MM.1S (cell line): ENCODE data around the gene SPRR2A.

Experiments
- DNase-seq: peaks from one replicate; pipeline ENCODE4 v3.0.0-alpha.2; 2015
- H2AFZ ChIP-seq: fragments of 300-600 bp; sonication (generic); 2 replicates; pipeline ENCODE4 v1.6.0; 2016; ENCODE audit warnings: antibody characterized with exemption, low read length
- H3F3A ChIP-seq: fragments of 300-600 bp; sonication (generic); 2 replicates; pipeline ENCODE4 v1.6.1; 2016; ENCODE audit warnings: mild to moderate bottlenecking, antibody characterized with exemption, low read length, moderate library complexity, mixed read lengths; ENCODE audit not compliant: insufficient read depth
- H3K27ac ChIP-seq: fragments of 300-600 bp; sonication (generic); 2 replicates; pipeline ENCODE4 v1.5.1; 2016; ENCODE audit warnings: mild to moderate bottlenecking, low read length
- H3K27me3 ChIP-seq: fragments of 300-600 bp; sonication (generic); replicated peaks from 2 replicates; pipeline ENCODE4 v1.6.0; 2016; ENCODE audit warnings: low read length; ENCODE audit not compliant: insufficient read depth
- H3K36me3 ChIP-seq: fragments of 300-600 bp; sonication (generic); replicated peaks from 2 replicates; pipeline ENCODE4 v1.6.1; 2016; ENCODE audit warnings: mild to moderate bottlenecking, low read length, mixed read lengths; ENCODE audit not compliant: insufficient read depth
- H3K4me1 ChIP-seq: fragments of 300-600 bp; sonication (generic); 2 replicates; pipeline ENCODE4 v1.6.1; 2016; ENCODE audit warnings: low read length, mixed read lengths
- H3K4me2 ChIP-seq: fragments of 300-600 bp; sonication (generic); 2 replicates; pipeline ENCODE4 v1.6.0; 2016; ENCODE audit warnings: low read depth, low read length
- H3K4me3 ChIP-seq: fragments of 300-600 bp; sonication (generic); 2 replicates; pipeline ENCODE4 v1.5.1; 2016; ENCODE audit warnings: low read length, mixed read lengths
- H3K79me2 ChIP-seq: fragments of 300-600 bp; sonication (generic); 2 replicates; pipeline ENCODE4 v1.6.1; 2016; ENCODE audit warnings: mixed run types, low read length, mixed read lengths
- H3K9ac ChIP-seq: fragments of 300-600 bp; sonication (generic); 2 replicates; pipeline ENCODE4 v1.6.1; 2016; ENCODE audit warnings: low read length, mixed read lengths
- H3K9me2 ChIP-seq: fragments of 300-600 bp; sonication (generic); replicated peaks from 2 replicates; pipeline ENCODE4 v1.6.1; 2016; ENCODE audit warnings: mild to moderate bottlenecking, low read length, mixed read lengths; ENCODE audit not compliant: insufficient read depth
- H3K9me3 ChIP-seq: fragments of 300-600 bp; sonication (generic); replicated peaks from 2 replicates; pipeline ENCODE4 v1.6.1; 2016; ENCODE audit warnings: mild to moderate bottlenecking, low read length, mixed read lengths; ENCODE audit not compliant: insufficient read depth
- H4K20me1 ChIP-seq: fragments of 300-600 bp; sonication (generic); 2 replicates; pipeline ENCODE4 v1.6.1; 2016; ENCODE audit warnings: mild to moderate bottlenecking, low read length, moderate library complexity, mixed read lengths; ENCODE audit not compliant: insufficient read depth
- EZH2 ChIP-seq: fragments of 300-600 bp; sonication (generic); optimal IDR thresholded peaks from 2 replicates; pipeline ENCODE3; 2017; ENCODE audit warnings: low read depth, mild to moderate bottlenecking, antibody characterized with exemption, low read length, mixed read lengths
- EZH2phosphoT487 ChIP-seq: fragments of 300-600 bp; sonication (generic); IDR thresholded peaks from 2 replicates; pipeline ENCODE4 v1.6.1; 2018; ENCODE audit warnings: antibody characterized with exemption, low read length
- TF ChIP-seq, protein P1 (sequence below): fragments of 300-600 bp; sonication (generic); IDR thresholded peaks from 2 replicates; pipeline ENCODE4 v1.5.1; 2016; ENCODE audit warnings: antibody characterized with exemption, low read length, mixed read lengths

SPRR2A gene

DNA sequence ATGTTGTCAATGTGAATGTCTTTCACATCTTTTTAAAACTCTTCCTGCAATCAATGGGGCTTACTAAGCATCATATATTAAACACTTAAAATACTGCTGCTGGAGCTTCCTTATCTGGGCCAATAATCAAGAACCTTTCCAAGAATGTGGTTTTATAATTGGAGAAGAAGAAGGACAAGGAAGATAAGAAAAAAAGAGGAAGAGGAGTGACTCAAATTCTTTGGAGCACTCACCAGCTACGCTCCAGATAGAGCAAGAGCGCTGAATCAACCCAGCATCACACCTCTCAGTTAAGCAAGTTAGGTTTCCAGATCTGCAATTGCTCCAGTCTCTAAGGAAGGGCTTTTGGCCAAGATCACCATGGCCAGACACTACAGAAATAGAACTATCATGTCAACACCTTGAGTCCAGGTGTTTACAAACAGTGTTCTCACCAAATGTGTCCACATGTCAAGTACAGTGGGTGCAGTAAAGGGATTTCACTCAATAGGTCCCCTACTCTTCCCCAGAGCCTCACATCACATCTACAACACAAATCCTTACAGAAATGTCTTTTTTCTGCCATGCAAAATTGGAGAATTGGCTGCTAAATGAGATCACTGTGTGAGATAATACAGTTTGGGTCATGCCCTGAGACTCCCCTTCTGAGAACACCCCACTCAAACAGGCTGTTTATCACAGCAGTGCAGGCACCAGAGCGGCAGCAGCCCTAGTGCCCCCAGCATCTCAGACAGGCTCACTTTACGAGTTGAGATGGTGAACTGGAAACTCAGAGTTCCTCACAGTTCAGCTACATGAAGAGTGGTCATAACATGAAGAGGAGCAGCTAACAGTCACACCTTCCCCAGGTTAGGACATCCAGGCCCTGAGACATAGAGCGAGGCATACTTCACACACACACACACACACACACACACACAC is 15.8 kb upstream of the SPRR2A start:
- DNase-seq, result no peak
- no peaks in the 10 kb centered on the region for H3K79me2 ChIP-seq
- H3K9ac ChIP-seq, result no peak overlapping the region
- no peaks in the 10 kb centered on the region for H3K9me2 ChIP-seq
- H3F3A ChIP-seq, result no peaks in the 10 kb centered on the region
- no peaks in the 10 kb centered on the region for H4K20me1 ChIP-seq
- H3K9me3 ChIP-seq, result no peaks in the 10 kb centered on the region
- no peak overlapping the region for H3K4me3 ChIP-seq
- H3K27ac ChIP-seq, result no peak overlapping the region
- H2AFZ ChIP-seq, result no peak overlapping the region
- no peaks in the 10 kb centered on the region for H3K27me3 ChIP-seq
- no peaks in the 10 kb centered on the region for H3K36me3 ChIP-seq
- no peak overlapping the region for H3K4me2 ChIP-seq
- TF ChIP-seq EZH2 (no peak), EZH2phosphoT487 (no peak)
- TF ChIP-seq, protein P1, sequence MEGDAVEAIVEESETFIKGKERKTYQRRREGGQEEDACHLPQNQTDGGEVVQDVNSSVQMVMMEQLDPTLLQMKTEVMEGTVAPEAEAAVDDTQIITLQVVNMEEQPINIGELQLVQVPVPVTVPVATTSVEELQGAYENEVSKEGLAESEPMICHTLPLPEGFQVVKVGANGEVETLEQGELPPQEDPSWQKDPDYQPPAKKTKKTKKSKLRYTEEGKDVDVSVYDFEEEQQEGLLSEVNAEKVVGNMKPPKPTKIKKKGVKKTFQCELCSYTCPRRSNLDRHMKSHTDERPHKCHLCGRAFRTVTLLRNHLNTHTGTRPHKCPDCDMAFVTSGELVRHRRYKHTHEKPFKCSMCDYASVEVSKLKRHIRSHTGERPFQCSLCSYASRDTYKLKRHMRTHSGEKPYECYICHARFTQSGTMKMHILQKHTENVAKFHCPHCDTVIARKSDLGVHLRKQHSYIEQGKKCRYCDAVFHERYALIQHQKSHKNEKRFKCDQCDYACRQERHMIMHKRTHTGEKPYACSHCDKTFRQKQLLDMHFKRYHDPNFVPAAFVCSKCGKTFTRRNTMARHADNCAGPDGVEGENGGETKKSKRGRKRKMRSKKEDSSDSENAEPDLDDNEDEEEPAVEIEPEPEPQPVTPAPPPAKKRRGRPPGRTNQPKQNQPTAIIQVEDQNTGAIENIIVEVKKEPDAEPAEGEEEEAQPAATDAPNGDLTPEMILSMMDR, result no peak
- H3K4me1 ChIP-seq, result no peaks in the 10 kb centered on the region

DNA sequence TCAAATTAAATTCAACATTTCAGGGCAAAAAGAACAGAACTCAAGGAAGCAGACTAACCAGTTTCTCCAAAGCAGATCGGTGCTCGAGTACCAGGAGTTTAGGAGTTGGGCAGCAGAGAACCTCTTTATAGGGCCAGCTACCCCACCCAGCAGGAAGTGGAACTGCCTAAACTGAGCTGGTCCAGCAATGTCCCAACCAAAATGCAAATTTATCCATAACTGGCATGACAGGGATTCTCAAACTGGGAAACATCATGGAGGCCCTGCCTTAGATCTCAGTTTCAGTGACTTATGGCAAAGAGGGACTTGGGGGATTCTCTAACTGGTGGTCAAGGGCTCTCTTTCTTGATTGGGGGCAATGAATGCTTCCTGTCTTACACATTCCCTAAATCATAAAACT is 14.2 kb upstream of the SPRR2A start, which contains the start of gene SPRR2B:
TSS of gene SPRR2B (minus strand) at position 101 of the 400 bp plus-strand sequence. CDS start 772 bp downstream, outside the sequence.
- Histone ChIP-seq H3K79me2 (no peaks in the 10 kb centered on the region), H3K4me3 (no peak within 1 kb of the TSS), H3K9me2 (no peaks in the 10 kb centered on the region), H3F3A (no peaks in the 10 kb centered on the region), H3K9ac (no peak within 1 kb of the TSS), H4K20me1 (no peaks in the 10 kb centered on the region), H3K4me1 (no peaks in the 10 kb centered on the region), H3K4me2 (no peak within 1 kb of the TSS), H3K27ac (no peak within 1 kb of the TSS), H3K36me3 (no peaks in the 10 kb centered on the region), H2AFZ (no peak within 1 kb of the TSS), H3K9me3 (no peaks in the 10 kb centered on the region), H3K27me3 (no peaks in the 10 kb centered on the region)
- DNase-seq, result no peak
- TF ChIP-seq EZH2phosphoT487 (no peak), EZH2 (no peak)
- TF ChIP-seq, protein P1, result no peak

DNA sequence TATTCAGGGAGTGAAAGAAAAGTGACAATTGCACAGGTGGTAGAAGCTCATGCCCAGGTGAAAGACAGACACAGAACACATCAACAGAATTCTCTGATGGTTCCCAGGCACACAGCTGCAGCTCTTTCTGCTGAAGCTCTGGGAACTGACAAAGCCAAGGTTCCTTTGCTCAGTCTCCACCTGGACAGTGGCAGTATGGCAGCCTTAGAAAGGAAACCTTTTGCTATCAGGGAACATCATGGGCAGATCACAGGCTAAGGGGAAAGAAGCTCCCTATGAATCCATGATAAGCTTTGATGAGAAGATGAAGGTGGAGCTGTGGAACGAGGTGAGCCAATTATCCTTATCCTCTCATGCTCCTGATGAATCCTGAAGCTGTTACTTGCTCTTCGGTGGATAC is 12.9 kb upstream of the SPRR2A start:
- no peaks in the 10 kb centered on the region for H3K27me3 ChIP-seq
- no peaks in the 10 kb centered on the region for H4K20me1 ChIP-seq
- H3K36me3 ChIP-seq, result no peaks in the 10 kb centered on the region
- H3K9ac ChIP-seq, result no peak overlapping the region
- no peaks in the 10 kb centered on the region for H3K4me1 ChIP-seq
- H3K79me2 ChIP-seq, result no peaks in the 10 kb centered on the region
- TF ChIP-seq, protein P1, result no peak
- TF ChIP-seq EZH2phosphoT487 (no peak), EZH2 (no peak)
- H3K27ac ChIP-seq, result no peak overlapping the region
- no peaks in the 10 kb centered on the region for H3F3A ChIP-seq
- no peak overlapping the region for H3K4me2 ChIP-seq
- H3K9me3 ChIP-seq, result no peaks in the 10 kb centered on the region
- no peak overlapping the region for H3K4me3 ChIP-seq
- H2AFZ ChIP-seq, result no peak overlapping the region
- DNase-seq, result no peak
- H3K9me2 ChIP-seq, result no peaks in the 10 kb centered on the region
